Measurements from ENCODE around the gene AMIGO3.

The AMIGO3 gene

DNA sequence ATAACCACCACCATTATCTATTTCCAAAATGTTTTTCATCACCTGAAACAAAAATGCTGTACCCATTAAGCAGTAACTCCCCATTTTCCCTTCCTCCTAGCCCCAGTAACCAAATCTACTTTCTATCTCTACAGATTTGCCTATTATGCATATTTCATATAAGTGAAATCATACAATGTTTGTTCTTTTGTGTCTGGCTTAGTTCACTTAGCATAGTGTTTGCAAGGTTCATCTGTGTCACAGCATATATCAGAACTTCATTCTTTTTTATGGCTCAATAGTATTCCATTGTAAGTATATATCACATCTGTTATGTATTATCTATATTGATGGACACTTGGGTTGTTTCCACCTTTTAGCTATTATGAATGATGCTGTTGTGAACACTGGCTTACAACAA lies 20.9 kb upstream of the AMIGO3 start:
- H3K4me2 ChIP-seq (ENCODE audit: low read length), result no peak overlapping the region
- peaks cover 27% of the 10 kb centered on the region for H3K36me3 ChIP-seq (ENCODE audit: insufficient read depth, low read length)
- H3K27me3 ChIP-seq (ENCODE audit: control insufficient read depth, insufficient read depth, low read length), result no peaks in the 10 kb centered on the region
- no peaks in the 10 kb centered on the region for H3K9me3 ChIP-seq (replicated peaks; ENCODE audit: low read length)
- no peak overlapping the region for H3K4me3 ChIP-seq (ENCODE audit: low read length)
- H3K9ac ChIP-seq (ENCODE audit: low read depth, low read length), result no peak overlapping the region
- H3K4me1 ChIP-seq (ENCODE audit: control insufficient read depth, insufficient read depth, low read length), result no peaks in the 10 kb centered on the region

DNA sequence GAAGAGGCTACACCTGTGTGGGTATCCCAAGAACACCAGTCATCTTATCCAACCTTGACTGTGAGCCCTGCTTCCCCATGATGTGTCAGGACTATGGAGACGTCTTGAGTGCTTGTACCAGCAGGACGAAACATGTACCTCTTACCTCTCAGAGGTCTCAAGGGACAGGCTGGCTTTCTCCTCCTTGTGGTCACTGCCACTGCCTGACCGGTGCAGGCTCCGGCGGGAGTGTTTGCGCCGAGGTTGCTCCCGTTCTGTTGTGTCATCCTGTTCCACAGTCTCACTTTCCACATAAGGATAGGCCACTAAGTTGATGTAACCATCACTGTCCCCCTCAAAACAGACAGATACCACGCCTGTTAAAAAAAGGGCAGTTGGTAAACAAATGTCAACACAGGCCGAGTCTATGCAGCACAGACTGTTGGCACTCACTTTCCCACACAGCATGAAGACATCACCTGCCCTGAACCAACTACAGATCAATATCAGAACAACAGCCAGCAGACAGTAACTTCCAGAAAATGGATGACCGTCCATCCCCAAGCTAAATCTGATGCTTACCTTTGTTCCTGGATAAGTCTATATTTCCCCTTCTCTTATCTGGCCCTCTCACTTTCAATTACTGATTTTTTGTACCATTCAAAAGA lies 18.7 kb upstream of the AMIGO3 start:
- Histone ChIP-seq H3K4me3 (ENCODE audit: low read length) (no peak overlapping the region), H3K9ac (ENCODE audit: low read depth, low read length) (no peak overlapping the region), H3K4me2 (ENCODE audit: low read length) (no peak overlapping the region), H3K9me3 (replicated peaks; ENCODE audit: low read length) (no peaks in the 10 kb centered on the region), H3K36me3 (ENCODE audit: insufficient read depth, low read length) (peaks cover 36% of the 10 kb centered on the region), H3K4me1 (ENCODE audit: control insufficient read depth, insufficient read depth, low read length) (no peaks in the 10 kb centered on the region), H3K27me3 (ENCODE audit: control insufficient read depth, insufficient read depth, low read length) (no peaks in the 10 kb centered on the region)

DNA sequence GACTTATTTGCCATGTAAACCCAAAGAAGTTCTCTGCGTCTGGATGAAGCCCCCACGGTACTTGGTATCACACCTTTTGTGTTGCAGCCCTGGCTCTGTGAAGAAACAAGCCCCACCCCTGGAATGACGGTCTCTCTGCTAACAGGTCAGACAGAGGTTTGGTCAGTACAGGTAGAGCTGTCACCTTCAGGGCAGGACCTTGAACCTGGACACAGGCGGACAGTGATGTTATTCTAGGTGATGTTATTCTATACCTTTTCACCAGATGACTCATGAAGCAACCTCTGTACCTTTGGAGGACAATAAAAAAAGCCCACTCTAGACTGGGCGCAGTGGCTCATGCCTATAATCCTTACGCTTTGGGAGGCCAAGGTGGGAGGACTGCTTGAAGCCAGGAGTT lies 15.3 kb upstream of the AMIGO3 start:
- H3K4me1 ChIP-seq (ENCODE audit: control insufficient read depth, insufficient read depth, low read length), result no peaks in the 10 kb centered on the region
- no peak overlapping the region for H3K4me3 ChIP-seq (ENCODE audit: low read length)
- no peak overlapping the region for H3K4me2 ChIP-seq (ENCODE audit: low read length)
- no peaks in the 10 kb centered on the region for H3K27me3 ChIP-seq (ENCODE audit: control insufficient read depth, insufficient read depth, low read length)
- no peak overlapping the region for H3K9ac ChIP-seq (ENCODE audit: low read depth, low read length)
- peaks cover 57% of the 10 kb centered on the region for H3K36me3 ChIP-seq (ENCODE audit: insufficient read depth, low read length)
- no peaks in the 10 kb centered on the region for H3K9me3 ChIP-seq (replicated peaks; ENCODE audit: low read length)

DNA sequence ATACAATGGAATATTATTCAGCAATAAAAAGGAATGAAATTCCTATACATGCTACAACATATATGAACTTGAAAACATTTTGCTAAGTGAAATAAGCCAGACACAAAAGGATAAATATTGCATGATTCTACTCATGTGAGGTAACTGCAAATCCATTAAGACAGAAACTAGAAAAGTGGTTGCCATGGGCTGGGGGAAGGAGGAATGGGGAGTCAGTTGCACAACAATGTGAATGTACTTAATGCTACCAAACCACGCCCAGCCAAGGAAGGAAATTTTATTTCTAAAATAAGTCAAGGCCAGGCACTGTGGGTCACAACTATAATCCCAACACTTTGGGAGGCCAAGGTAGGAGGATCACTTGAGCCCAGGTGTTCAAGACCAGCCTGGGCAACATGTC lies 14.1 kb upstream of the AMIGO3 start:
- Histone ChIP-seq H3K4me2 (ENCODE audit: low read length) (no peak overlapping the region), H3K36me3 (ENCODE audit: insufficient read depth, low read length) (peaks cover 54% of the 10 kb centered on the region), H3K4me3 (ENCODE audit: low read length) (no peak overlapping the region), H3K4me1 (ENCODE audit: control insufficient read depth, insufficient read depth, low read length) (no peaks in the 10 kb centered on the region), H3K27me3 (ENCODE audit: control insufficient read depth, insufficient read depth, low read length) (no peaks in the 10 kb centered on the region), H3K9ac (ENCODE audit: low read depth, low read length) (no peak overlapping the region), H3K9me3 (replicated peaks; ENCODE audit: low read length) (no peaks in the 10 kb centered on the region)

DNA sequence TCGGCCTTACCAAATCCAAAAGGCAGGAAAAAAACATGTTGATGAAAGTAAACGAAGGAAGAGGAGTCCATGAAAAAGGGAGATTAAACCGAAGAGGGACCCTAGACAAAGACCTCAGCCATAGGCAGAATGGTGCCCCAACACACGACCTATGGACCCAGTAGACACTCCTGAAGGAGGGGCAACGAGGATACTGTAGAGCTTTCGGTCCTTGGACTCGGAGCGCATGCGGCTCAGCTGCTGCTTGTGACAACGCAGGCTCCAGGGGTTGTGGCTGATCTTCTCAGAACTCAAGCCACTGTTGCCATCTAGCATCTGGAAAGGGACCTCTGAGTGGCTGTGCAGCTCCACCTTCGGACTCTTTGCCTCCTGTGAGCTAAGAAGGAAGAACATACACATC lies 13.1 kb upstream of the AMIGO3 start:
- Histone ChIP-seq H3K9me3 (replicated peaks; ENCODE audit: low read length) (no peaks in the 10 kb centered on the region), H3K27me3 (ENCODE audit: control insufficient read depth, insufficient read depth, low read length) (no peaks in the 10 kb centered on the region), H3K4me3 (ENCODE audit: low read length) (no peak overlapping the region), H3K4me1 (ENCODE audit: control insufficient read depth, insufficient read depth, low read length) (no peaks in the 10 kb centered on the region), H3K36me3 (ENCODE audit: insufficient read depth, low read length) (peaks cover 53% of the 10 kb centered on the region), H3K4me2 (ENCODE audit: low read length) (no peak overlapping the region), H3K9ac (ENCODE audit: low read depth, low read length) (no peak overlapping the region)

DNA sequence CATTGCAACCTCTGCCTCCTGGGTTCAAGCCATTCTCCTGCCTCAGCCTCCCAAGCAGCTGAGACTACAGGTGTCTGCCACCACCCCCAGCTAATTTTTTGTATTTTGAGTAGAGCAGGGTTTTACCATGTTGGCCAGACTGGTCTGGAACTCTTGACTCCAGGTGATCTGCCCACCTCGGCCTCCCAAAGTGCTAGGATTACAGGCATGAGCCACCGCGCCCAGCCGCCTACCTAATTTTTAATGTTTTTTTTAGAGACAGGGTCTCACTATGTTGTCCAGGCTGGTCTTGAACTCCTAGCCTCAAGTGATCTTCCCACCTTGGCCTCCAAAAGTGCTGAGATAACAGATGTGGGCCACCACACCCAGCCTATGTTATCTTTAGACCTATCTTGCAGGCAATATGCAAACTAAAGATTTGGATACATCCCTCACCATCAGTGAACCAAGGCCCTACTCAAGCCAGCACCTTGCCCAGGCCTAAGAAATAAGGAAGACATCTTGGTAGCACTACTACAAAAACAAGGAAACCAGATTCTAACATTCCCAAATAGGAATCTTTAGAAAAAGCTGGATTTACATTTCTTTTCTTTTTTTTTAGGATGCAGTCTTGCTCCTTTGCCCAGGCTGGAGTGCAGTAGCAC lies 10.6 kb upstream of the AMIGO3 start:
- Histone ChIP-seq H3K9ac (ENCODE audit: low read depth, low read length) (no peak overlapping the region), H3K9me3 (replicated peaks; ENCODE audit: low read length) (no peaks in the 10 kb centered on the region), H3K4me1 (ENCODE audit: control insufficient read depth, insufficient read depth, low read length) (no peaks in the 10 kb centered on the region), H3K27me3 (ENCODE audit: control insufficient read depth, insufficient read depth, low read length) (no peaks in the 10 kb centered on the region), H3K4me2 (ENCODE audit: low read length) (no peak overlapping the region), H3K4me3 (ENCODE audit: low read length) (no peak overlapping the region), H3K36me3 (ENCODE audit: insufficient read depth, low read length) (peaks cover 59% of the 10 kb centered on the region)

DNA sequence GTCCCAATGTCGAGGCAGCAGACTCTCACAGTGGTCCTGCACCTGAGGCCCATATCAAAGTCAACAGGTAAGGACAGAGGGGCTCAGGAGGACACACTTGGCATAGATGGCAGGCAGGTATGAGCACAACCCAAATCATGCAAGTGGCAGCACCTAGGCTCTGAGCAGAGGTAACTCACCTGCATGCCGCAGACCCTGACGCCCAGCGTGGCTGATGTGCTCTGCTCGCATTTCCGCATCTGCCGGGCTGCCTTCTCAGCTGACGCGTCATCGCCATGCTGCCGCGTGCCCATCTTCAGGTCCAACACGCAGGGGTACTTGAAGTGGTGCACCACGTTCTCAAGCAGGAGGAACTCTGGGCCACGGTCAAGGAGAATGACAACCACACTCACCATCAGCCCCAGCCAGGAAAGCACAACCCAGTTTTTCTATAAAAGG lies 8.5 kb upstream of the AMIGO3 start:
- no peak overlapping the region for H3K9ac ChIP-seq (ENCODE audit: low read depth, low read length)
- H3K4me3 ChIP-seq (ENCODE audit: low read length), result no peak overlapping the region
- H3K4me2 ChIP-seq (ENCODE audit: low read length), result no peak overlapping the region
- H3K36me3 ChIP-seq (ENCODE audit: insufficient read depth, low read length), result peaks cover 56% of the 10 kb centered on the region
- no peaks in the 10 kb centered on the region for H3K27me3 ChIP-seq (ENCODE audit: control insufficient read depth, insufficient read depth, low read length)
- peaks cover 12% of the 10 kb centered on the region for H3K4me1 ChIP-seq (ENCODE audit: control insufficient read depth, insufficient read depth, low read length)
- H3K9me3 ChIP-seq (replicated peaks; ENCODE audit: low read length), result no peaks in the 10 kb centered on the region

DNA sequence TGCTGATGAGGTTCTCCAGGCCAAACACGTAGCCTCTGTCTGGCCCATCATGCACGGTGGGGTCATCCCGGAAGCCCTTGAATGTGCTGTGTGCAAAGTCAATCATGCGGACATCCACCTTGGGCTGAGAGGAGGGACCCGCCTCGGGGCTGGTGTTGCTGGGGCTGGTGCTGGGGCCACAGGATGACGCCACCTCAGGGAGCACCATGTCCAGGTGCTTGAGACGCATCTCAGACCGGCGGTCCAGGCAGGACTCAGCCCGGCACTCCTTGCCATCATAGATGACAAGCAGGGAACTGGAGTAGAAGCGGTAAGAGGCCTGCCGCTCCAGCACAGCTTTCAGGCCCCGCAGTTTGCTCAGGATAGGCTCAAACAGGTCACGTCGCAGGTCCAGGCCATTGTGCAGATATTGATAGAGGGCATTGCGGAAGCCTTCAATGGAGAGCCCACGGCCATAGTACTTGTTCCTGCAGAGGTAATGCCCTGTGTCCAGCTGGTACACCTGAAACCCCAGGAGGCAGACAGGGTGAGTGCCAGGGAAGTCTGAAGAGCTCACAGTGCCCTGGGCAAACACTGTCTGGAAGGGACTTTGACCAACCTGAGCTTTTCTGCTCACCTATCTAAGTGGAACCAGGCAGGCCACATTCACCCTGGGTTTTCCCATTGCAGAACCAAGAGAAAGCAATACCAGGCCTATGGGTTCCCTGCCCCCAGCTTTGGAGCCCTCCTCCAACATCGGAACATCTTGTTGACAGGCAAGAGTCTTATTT lies 7.9 kb upstream of the AMIGO3 start:
- H3K4me3 ChIP-seq (ENCODE audit: low read length), result no peak overlapping the region
- H3K9ac ChIP-seq (ENCODE audit: low read depth, low read length), result no peak overlapping the region
- H3K27me3 ChIP-seq (ENCODE audit: control insufficient read depth, insufficient read depth, low read length), result no peaks in the 10 kb centered on the region
- H3K4me1 ChIP-seq (ENCODE audit: control insufficient read depth, insufficient read depth, low read length), result peaks cover 18% of the 10 kb centered on the region
- H3K4me2 ChIP-seq (ENCODE audit: low read length), result no peak overlapping the region
- H3K9me3 ChIP-seq (replicated peaks; ENCODE audit: low read length), result no peaks in the 10 kb centered on the region
- peaks cover 56% of the 10 kb centered on the region for H3K36me3 ChIP-seq (ENCODE audit: insufficient read depth, low read length)

DNA sequence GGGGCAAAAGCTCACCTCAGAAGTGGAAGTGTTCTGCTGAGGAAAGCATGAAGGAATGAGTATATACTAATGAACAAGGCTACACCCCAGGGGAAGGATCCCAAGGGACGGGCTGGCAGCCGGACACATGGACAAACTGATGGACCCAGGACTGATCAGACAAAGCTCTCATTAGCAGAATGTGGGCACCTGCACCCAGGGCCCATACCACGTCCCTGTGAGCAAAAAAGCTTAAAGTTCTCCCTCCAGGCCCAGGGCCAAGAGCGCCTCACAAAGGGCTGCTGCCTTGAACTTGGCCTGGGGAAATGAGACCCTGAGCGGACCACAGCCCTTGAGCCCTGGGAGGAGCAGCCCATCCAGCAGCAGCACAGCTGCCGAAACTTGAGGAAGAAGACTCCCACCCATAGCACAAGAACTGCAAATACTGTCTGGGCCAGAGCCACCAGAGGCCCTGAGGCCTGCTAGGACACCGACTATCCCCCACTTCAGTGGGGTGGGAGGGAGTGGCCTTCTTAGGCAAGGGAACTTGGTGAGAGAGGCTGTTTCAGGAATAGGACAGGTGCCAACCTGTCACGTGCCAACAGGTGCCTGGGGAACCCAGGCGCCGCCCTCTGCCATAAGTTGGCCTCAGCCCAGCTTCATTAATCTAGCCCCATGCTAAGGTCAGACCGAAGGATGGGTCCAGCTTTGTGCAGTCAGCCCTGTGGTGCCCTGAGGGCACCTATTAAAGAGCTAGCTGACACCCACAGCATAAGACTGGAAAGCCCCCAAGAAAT lies 6.6 kb upstream of the AMIGO3 start:
- peaks cover 58% of the 10 kb centered on the region for H3K36me3 ChIP-seq (ENCODE audit: insufficient read depth, low read length)
- H3K4me1 ChIP-seq (ENCODE audit: control insufficient read depth, insufficient read depth, low read length), result peaks cover 19% of the 10 kb centered on the region
- H3K27me3 ChIP-seq (ENCODE audit: control insufficient read depth, insufficient read depth, low read length), result no peaks in the 10 kb centered on the region
- H3K4me2 ChIP-seq (ENCODE audit: low read length), result no peak overlapping the region
- no peak overlapping the region for H3K4me3 ChIP-seq (ENCODE audit: low read length)
- H3K9me3 ChIP-seq (replicated peaks; ENCODE audit: low read length), result no peaks in the 10 kb centered on the region
- no peak overlapping the region for H3K9ac ChIP-seq (ENCODE audit: low read depth, low read length)

DNA sequence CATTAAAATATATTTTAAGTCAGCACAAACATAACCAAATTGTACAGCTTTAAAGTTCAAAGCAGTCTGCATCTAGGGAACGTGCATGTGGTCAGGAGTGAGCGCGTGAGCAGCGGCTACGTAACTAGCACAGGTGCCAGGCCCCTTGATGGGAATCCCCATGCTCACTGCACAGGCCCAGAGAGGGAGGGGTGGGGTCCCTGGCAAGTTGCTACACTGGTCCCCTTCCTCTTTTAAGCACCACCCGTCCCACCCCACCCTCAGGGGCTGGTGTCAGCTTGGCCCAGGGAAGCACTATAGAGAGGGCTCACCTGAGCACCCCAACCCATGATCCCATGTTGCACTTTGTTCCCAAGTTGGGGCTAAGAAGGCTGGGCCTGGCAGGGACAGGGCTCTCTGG lies 5.1 kb upstream of the AMIGO3 start:
- Histone ChIP-seq H3K9me3 (replicated peaks; ENCODE audit: low read length) (no peaks in the 10 kb centered on the region), H3K36me3 (ENCODE audit: insufficient read depth, low read length) (peaks cover 61% of the 10 kb centered on the region), H3K27me3 (ENCODE audit: control insufficient read depth, insufficient read depth, low read length) (no peaks in the 10 kb centered on the region), H3K9ac (ENCODE audit: low read depth, low read length) (peak overlapping the region; percentile 98), H3K4me1 (ENCODE audit: control insufficient read depth, insufficient read depth, low read length) (peaks cover 23% of the 10 kb centered on the region), H3K4me3 (ENCODE audit: low read length) (peak overlapping the region; percentile 80), H3K4me2 (ENCODE audit: low read length) (peak overlapping the region; percentile 99)

All from skeletal muscle satellite cell (primary cell).